AG08395 (cell line): Measurements from ENCODE around the gene GMDS.
A peak's percentile ranks its signal among the peaks of the same experiment; 100 is the strongest.

Source experiments
- DNase-seq: peaks from one replicate; pipeline ENCODE4 v3.0.0; 2012; ENCODE audit warnings: mixed read lengths, low spot score

Gene GMDS

DNA sequence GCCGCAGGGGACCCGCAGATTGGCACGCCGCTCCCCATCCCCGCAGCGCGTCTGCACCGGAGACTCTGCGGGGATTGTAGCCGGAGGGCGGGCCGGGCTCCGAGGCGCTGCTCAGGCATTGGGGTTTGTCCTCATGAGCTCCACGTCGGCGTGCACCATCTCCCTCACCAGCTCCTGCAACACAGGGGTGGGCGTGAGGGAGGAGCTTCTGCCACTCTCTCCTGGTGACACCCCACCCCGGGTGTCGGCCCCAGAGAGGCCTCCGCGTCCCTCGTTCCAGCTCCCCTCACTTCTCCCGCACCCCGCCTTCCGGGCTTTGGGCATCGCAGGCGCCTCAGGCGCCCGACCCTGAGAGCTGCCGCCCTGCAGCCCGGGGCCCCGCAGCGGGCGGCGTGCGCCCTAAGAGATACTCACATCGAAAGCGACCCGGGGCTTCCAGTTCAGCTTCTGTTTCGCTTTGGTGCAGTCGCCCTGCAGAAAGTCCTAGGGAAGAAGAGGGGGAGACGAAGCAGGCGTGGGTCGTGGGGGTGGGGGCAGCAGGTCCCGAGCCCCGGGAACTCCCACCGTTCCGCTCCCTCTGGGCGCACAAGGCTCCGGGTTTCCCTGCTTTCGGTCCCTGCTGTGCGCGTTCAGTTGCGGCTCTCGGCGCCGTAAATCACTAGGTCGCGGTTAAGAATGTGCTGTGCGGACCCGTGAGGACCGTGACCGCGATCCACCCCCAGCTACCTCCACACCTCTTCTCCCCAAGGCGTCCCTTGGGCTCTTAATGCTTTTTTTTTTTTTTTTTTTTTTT lies 621.2 kb downstream of the GMDS start:
- no peak for DNase-seq

DNA sequence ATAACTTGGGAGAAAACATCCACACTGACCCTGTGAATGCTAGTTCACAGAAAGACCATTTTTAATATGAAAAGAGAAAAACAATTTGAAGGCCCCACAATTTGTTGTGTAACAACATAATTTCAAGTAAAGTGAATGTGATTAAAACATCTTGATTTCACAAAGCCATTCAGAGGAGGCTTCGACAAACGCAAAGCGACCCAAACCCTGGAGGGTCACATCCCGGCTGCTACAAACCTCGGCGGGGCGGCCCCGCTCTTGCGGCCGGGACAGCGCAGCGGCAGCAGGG lies 621.7 kb downstream of the GMDS start:
- DNase-seq = no peak

DNA sequence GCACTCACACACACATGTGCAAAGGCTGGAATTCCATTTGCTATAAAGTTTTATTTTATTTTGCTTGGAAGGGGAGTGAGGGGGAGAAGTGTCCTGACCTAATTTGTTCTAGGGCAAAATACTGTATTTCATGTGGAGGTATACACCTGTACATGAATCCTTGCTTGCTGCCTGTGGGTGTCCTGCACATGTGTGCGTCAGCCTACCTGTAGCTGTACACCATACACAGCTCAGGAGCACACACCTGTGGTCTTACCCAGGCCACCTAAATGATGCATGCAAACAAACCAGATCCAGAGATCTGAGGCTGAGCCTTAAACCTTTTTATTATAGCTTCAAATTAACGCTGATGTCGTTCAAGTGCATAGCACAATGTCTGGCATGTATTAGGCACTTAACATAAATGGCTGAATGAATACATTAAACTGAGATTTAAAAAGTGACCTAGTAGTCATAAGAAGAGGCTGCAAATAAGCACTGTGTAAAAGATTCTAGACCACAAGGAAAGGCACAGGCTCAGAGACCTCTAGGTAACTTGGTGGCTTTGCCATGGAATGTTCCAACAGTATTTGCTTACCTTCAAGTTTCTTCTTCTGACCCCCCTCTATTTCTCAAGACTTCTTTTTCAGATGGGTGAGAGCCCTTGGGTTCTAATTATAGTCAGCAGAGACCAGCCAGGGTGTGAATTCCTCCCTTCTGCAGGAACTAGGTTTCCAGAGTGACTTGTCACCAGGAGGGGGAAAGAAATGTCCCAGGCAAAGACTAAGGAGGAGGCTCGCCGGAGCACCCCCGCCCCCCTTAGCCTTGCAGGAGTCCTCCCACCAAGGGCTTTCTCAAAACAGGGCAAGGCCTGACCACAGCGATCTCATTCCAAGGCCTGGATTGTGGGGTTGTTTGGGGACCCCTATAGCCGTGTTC lies 622.3 kb downstream of the GMDS start:
- DNase-seq = no peak

DNA sequence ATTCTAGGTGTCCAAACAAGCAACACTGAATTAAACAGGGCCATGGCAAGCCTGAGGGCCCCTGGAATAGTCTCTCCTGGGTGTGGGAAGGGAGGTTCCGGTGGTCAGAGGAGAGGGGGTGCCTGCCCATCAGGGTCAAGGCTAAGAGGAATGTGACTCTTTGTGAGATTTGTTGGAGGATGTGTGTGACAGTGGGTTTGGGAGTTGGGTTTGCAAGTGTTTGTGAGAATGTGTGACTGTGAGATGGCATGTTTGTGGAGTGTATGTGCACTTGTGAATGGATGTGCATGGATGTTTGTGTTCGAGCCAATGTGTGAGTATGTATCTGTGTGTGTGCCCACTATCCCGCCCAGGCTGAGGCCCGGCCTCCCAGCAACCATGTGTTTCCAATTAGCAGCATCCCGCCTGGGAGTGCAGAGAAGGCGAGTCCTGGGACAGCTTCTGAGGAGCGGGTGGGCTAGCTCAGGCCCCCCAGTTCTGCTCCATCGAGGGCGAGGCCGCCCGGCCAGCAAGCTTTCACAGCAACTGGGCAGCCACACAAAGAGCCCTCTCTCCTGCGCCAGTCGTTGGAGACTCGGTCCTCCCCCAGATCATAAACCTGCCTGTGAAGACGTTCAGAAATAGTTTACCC lies 623.1 kb downstream of the GMDS start:
- DNase-seq = no peak

DNA sequence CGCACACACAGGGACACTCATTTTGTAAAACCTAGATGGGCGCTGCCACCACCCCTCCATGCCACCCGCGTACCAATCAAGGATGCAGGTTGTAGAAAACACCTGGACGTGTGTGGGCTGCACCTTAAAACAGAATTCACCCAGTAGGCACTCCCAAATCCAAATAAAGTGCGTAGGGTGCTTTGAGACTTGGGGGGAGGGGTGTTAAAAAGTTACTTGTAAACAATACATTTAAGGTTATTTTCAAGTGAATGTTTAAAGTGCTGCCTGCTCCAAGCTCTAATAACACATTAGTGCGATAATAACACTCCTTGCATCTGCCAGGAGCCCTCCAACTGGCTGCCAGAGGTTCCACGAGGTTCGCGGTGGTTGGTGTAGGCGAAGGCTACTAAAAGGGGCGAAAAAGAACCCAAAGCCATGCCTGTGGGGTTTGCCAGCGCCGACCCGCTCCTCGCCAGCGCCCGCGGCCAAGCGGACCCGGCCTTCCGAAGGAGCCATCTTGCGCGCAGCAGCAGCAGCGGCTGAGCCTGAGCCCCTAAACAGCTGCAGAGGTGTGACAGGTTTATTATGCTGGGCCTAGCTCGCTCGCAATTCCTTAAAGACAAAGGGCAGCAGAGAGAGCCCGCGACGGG lies 624.2 kb downstream of the GMDS start:
- no peak for DNase-seq

DNA sequence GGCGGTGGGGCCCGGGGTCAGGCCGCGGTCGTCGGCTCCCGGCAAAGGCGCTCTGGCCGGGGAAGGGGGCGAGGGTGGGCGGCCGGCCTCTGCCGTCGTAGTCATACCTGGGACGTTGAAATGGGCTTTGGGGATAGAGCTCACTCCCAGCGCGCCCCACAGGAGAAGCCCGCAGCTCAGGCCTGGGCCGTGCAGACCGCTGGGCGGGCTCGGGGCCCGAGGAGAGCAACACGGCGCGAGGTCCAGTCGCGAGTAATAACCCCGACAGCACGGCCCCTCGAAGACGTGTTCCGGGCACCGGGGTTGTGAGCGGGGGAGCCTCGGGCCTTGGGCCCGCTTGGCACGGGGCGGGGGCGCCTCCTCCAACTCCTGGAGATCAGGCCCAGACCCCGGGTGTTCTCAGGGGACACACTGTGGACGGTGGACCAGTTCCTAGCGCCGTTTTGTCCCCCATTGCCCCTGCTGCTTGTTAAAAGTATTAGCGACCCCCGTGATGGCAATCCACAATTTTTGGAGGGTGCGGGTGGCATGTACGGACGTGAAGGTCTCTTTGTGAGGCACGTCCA lies 624.8 kb downstream of the GMDS start:
- no peak for DNase-seq

DNA sequence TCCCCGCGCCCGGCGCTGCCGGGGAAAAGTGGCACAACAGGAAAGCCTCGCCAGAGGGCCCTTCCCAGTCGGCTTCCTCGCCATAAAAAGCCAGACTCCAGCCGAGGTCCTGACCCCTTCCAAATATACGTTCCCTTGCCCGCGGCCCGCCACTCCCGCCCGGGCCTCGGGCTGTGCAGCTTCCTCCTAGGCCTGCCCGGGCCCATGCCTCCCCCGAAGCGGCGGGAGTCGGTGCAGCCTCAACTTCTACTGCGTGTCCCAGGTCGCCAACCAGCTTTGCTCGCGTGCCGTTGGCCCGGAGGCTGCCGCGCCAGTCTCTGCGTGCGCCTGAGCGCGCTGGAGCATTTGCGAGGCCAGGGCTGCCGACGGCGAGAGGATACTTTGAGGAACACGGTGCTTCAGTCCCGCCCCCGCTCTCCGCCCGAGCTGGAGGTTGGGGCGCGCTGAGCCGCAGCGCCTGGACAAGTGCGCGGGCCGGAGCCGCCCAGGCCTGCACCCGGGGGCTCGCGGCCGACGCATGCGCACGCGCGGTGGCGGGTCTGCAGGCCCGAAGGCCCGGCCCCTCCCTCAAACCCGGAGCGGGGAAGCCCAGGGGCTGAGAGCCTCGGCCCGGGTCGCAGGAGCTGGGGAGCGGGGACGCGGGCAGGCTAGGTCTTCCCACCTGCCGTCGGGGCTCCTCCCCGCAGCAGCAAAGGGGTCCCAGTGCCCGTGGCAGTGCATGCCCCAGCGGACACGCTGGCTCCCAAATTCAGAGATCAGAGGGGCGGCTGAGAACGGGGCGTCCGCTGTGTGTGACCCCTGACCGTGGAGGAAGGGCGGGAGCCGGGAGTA lies 625.5 kb downstream of the GMDS start:
- peak; percentile 30 for DNase-seq

DNA sequence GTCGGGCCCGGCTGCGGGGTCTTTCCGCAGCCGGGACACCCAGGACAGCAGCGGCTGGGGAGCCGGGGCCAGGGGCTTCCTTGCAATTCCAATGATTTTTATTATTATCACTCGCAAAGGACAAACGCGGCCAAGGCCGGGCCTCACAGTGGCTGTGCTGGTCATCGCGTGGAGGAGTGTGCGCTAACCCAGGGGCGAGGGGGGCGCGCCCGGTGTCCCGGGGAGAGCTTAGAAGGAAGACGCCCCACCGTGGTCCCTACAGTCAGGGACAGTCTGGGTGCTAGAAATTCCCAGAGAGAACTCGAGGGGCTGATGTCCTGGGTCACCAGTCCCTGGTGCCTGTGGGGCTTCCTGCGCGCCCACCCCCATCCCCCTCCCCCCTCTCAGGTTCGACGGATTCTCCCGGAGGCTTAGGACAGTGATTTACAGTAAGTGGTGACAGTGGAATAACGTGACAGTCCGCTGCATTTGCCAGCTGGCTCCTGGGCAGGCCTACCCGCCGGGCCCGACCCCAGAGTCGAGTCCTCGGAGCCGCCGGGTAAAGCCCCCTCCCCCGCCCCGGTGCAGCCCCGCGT lies 626.2 kb downstream of the GMDS start:
- no peak for DNase-seq

DNA sequence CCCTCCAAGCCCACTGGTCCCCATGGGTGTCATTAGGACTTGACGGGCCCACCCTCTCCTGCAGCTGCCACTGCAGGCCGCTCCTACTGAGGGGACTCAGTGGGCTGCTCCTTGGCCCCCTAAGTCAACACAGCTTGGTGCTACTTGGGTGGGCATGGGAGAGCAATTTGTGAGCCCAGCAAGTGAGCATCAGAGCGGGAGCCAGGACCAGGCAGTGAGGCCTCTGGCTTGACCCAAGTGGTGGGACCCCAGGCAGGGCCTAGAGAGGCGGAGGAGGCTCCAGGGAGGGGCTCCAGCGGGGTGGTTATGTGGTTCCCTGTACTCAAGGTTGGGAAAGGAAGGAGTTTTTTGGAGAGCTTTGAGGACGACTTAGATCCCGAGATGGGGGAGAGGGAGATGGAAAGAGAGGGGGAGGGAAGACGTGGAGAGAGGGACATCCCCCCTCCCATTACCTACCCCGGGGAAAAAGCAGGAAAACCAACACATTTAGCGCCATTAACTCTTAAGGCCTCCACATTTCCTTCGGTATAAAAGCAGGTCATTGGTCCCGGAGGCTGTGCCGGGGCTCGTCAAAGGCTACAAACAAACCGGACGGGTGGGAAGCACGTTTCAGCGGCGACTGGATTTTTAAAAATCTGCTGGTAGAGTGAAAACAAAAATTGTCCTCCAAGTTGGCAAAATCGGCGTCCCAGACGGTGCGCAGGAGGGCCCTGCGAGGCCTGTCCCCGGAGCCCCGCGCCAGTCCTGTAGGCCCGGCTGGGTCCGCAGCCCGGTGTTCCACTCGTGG lies 626.9 kb downstream of the GMDS start:
- DNase-seq = no peak

DNA sequence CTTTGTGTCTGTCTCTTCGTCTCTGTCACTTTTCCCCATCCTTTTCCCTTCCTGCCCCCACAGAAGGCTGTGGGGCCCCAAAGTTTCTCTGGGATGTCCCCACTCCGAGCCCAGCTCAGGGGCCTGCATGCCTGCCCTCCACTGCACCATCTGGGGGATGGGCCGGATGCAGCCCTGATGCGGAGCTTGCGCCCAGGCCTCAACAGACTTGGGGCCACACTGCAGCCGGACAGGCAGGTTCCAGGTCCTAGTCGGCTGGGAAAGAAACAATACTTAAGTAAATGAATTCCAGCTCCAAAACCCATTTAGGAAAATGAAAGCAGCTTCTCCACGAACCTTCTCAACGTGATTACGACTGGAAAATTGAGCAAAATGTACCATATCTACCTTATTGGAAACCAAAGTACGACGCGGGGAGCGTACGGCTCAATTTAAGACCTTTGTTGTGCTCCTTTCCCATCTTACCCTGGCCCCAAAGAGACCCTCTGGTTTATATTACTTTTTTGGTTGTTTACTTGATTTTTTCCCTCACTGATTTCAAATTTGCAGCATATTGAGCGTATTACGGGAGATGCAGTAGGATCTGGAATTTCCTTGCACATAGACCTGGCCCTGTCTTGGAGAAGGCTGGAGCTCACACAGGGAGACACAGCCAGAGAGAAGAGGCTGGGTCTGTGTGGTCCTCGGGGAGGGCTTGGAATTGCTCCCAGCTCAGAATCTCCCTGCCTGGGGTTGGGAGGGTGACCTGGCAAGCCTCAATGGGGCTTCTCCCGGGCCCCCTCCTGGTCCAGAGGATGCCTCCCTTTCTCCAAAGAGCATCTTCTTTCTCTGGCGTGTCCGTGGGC lies 627.7 kb downstream of the GMDS start:
- DNase-seq = no peak

DNA sequence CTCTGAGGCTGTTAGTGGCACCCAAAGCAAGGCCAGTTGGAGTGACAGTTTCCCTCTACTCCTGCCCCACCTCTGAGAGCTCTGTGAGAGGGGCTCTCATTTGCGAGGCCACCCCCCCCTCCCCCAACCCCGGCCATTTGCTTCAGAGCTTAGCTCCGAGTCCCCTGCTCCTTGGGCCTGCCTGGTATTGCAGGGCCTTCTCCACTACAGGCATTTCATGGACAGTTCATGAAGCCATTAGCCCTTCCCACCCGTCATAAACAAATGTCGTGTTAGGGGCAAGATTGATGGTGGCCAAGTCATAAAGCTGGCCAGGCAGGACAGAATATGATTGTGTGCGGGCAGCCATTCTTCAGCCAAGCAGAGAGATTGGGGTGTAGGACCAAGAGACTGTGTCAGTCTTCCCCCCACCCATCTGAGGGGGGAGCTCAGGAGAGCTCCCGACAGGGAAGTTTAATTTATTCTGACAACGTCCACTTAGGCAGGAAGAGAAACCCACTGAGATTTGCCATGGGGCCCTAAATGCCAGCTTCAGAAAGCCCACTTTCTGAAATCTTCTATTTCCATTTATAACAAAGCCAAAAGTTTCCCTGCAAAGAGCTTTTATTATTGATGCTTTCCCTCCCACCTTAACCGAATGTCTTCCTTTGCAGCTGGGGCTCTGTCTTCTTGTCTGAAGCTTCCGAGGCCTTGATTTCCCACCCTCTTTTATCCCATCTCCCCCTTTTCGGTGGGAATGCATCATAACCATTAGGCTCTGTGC lies 628.5 kb downstream of the GMDS start:
- DNase-seq = no peak

DNA sequence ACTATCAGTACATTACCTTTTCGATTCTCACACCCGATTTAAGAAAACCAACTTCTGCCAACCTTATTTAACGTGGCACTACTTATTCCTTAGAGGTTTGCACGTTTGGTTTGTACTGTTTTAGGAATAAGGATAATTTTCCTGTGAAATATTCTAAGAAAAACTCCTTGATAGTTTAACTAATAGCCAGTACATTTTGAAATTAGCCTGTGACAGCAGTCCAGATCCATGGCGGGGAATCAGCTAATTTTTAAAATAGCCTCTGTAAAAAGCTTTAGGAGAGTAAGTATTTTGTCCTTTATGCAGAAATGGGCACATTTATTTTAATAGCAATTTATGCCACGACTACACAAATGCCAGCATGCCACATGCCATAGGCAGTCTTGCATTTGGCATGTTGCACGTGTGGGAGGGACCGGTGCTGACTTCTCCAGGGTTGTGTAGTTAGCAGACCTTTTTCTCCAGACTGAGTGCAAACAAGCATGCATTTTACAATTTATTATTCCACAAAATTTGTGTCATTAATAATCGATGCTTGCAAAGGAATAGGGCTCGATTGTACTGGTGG lies 629.5 kb downstream of the GMDS start:
- no peak for DNase-seq

DNA sequence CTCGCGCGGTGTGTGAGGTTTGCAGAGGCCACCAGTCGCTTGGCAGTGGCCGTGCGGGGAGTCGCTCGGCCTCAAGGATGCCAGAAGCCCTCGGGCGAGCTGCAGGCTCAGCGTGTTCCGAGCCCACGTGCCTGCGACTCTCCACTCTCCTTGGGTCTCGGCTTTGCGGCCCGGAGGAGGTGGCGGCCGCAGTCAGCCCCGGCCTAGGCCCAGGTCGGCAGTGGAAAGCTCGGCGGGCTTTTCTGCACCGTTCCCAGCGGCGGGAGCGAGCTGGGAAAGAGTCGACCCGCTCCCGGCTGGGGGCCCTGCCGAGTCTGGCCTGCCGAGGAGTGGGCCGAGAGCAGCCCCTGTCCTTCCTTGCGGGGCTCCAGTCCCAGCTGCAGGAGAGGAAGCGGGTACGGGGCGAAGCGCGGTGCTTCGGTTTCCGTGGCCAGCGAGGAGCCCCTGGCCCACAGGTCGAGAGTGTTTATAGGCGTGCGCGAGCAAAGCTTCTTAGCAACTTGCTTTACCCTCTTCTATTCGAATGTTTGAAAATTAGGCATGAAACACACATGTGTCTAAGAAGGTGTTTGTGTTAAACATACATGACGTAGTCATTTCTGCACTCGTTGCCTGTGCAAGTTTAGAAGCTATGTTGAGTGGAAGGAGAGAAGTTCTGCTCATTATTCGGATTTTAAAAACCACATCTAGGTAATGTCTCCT lies 630.1 kb downstream of the GMDS start:
- DNase-seq = no peak

DNA sequence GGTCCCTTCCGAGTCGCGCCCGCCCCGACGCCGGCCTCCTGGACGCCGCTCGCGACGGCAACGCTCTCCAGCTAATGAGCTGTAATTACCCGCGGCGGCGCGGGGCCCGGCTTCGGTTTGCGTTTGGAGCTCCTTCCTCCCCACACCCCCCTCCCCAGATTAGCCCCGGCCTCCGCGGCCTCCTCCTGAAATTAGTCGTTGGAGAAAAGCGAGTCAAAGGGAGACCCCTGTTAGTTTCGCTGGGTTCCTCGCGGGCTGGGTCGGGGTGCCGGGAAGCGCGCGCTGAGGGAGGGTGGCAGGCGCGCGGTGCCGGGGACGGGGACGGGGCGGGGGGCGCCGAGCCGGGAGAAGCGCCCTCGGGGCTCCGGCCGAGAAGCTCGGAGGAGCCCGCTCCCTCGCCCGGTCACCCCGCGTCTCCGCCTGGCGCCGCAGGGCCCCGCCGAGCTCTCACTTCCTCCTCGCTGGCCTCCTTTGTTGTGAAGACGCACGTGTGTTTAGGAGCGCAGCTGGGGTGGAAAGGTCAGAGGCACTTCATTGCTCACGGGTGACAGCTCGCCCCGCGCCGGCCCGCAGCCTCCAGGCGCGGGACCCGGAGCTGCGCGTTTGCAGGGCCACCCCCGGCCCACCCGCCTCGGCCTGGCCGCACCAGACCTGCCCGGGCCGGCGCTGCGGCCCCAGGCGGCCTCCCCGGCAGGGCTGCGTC lies 630.8 kb downstream of the GMDS start:
- DNase-seq = no peak

DNA sequence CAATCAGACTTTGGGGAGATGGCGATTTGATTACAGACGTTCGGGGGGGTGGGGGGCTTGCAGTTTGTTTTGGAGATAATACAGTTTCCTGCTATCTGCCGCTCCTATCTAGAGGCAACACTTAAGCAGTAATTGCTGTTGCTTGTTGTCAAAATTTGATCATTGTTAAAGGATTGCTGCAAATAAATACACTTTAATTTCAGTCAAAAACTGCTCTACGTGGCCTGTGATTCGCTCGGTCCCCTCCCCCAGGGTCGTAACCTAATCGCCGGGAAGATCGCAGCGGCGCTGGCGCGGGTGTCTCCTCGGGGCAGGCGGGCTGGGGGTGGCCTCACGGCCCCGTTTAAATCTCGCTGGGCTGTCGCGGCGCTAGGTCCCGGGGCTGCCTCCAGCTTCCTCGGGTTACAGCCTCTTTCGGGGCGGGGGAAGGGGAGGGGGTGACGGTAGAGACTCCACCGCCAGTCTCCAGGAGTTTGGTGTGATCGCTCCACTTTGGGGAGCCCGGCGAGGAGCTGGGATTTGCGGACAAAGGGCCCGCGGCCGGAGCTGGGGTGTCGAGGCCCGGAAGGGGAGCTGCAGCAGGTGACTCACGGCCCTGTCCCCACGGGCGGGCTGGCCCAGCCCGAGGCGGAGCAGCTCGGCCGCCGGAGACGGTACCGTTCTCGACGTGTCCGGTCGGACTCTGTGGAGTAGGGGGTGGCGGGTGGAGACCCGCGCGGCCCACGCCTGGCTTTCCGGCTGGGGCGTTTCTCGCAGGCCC lies 631.5 kb downstream of the GMDS start:
- DNase-seq = no peak

DNA sequence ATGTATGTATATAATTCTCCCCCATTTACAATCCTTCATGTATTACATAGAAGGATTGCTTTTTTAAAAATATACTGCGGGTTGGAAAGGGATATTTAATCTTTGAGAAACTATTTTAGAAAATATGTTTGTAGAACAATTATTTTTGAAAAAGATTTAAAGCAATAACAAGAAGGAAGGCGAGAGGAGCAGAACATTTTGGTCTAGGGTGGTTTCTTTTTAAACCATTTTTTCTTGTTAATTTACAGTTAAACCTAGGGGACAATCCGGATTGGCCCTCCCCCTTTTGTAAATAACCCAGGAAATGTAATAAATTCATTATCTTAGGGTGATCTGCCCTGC lies 632.1 kb downstream of the GMDS start:
- DNase-seq = no peak
